Aorta (tissue), 5 donors: ENCODE results near the gene OAF. TPM values are rescaled to one million over a fixed set of nuclear protein-coding genes. Genes with fewer than 3 reads are reported as not detected.
A peak's percentile ranks its signal among the peaks of the same experiment; 100 is the strongest.

Experiments
- ATAC-seq: fragments of 200-7000 bp; cut with Tn5 transposase; one replicate; pipeline ENCODE4 v1.9.1; 2022; ENCODE audit warnings: moderate library complexity; ENCODE audit not compliant: low FRiP score
- DNase-seq, 2 donors: peaks; one replicate each; pipeline ENCODE4 v3.0.0-alpha.2; 2020
- H3K27ac ChIP-seq, 2 donors: one replicate each; pipeline ENCODE4 v1.5.1; 2013; ENCODE audit warnings: low read length in 2 of 2, mild to moderate bottlenecking in 2 of 2, moderate library complexity in 2 of 2, control low read depth in 1 of 2, inconsistent platforms in 1 of 2, low read depth in 1 of 2
- H3K27me3 ChIP-seq, 2 donors: one replicate each; pipeline ENCODE4 v1.6.1; 2013; ENCODE audit warnings: control low read depth in 1 of 2, low read length in 1 of 2, mild to moderate bottlenecking in 1 of 2, moderate library complexity in 1 of 2; ENCODE audit not compliant: insufficient read depth in 2 of 2, control insufficient read depth in 1 of 2
- H3K36me3 ChIP-seq, 2 donors: one replicate each; pipeline ENCODE4 v1.6.1; 2013; ENCODE audit warnings: control low read depth in 1 of 2, low read length in 1 of 2, mild to moderate bottlenecking in 1 of 2; ENCODE audit not compliant: insufficient read depth in 2 of 2, control insufficient read depth in 1 of 2
- H3K4me1 ChIP-seq, 2 donors: one replicate each; pipeline ENCODE4 v1.6.1; 2013; ENCODE audit warnings: low read length in 2 of 2, control low read depth in 1 of 2, mild to moderate bottlenecking in 1 of 2, moderate library complexity in 1 of 2; ENCODE audit not compliant: insufficient read depth in 2 of 2, control insufficient read depth in 1 of 2
- H3K4me3 ChIP-seq, 2 donors: one replicate each; pipeline ENCODE4 v1.5.1; 2013; ENCODE audit warnings: low read length in 2 of 2, control low read depth in 1 of 2, mild to moderate bottlenecking in 1 of 2
- H3K9me3 ChIP-seq: one replicate; pipeline ENCODE4 v1.6.1; 2013; ENCODE audit warnings: mild to moderate bottlenecking, low read length; ENCODE audit not compliant: control insufficient read depth
- WGBS, 2 donors: extraction: QIAGEN DNeasy Blood & Tissue Kit; methylation state at CpG; one replicate each; pipeline ENCODE4 v1.1.7; 2013; 5-methylcytosine and 5-hydroxymethylcytosine counted together
- intact Hi-C, 2 donors: fragments of 100-400 bp; cut with DNase I; formaldehyde crosslinking; loops; one replicate each; pipeline versions ENCODE4 v1.14.2 to v1.15.0; 2022
- polyA plus RNA-seq, 2 donors: library from polyadenylated mRNA; stranded (reverse); fragments of 200-250 nt; gene quantifications; one replicate each; pipeline ENCODE4 v1.2.3, GENCODE V29; 2013
- total RNA-seq, 2 donors: library from RNA; stranded (reverse); fragmentation: NEBNext Ultra II Directional; extraction: Animal tissue kit (Norgen Biotek cat#: 25700); gene quantifications; one replicate each; pipeline ENCODE4 v1.2.1, GENCODE V29; 2021
- donor health status: healthy with polysubstance abuse.
- donor health status: Bipolar disorder and iron deficiency.
- donor health status: DM: no; HTN: no; CAD: no.
- donor health status: DM: no; HTN: no; CAD: no.
- donor health status: DM: yes; HTN: yes; CAD: no.

OAF gene
- total and polyA plus RNA-seq, 4 donors: 4.8 to 79.1 (median 16.5) TPM

GRCh38 chr11:120182372-120182771, 28.5 kb upstream of the OAF start:
- intact Hi-C loops: loop anchor here in 1 of 2 donors (5.0 kb wide), 1 partner anchor 245 kb away; no protein-coding TSS in a partner anchor
- H3K4me1 ChIP-seq: no peaks in the 10 kb centered on the region

GRCh38 chr11:120182790-120183491, 27.9 kb upstream of the OAF start:
- intact Hi-C loops: loop anchor here in 1 of 2 donors (5.0 kb wide), 1 partner anchor 244 kb away; no protein-coding TSS in a partner anchor
- DNase-seq (peak in 1 of 2 donors; percentile 74), ATAC-seq (no peak)
- H3K4me1 ChIP-seq: no peaks in the 10 kb centered on the region
- no peaks in the 10 kb centered on the region for H3K36me3 ChIP-seq
- H3K9me3 ChIP-seq: no peaks in the 10 kb centered on the region
- no peaks in the 10 kb centered on the region for H3K27me3 ChIP-seq
- H3K27ac ChIP-seq: no peak overlapping the region
- no peak overlapping the region for H3K4me3 ChIP-seq
- WGBS, 2 donors: 72 to 77% methylated on average over 5 of the region's 5 CpGs

More at GRCh38 chr11:120182372-120182771, 28.5 kb upstream of the OAF start:
- H3K9me3 ChIP-seq: no peaks in the 10 kb centered on the region
- no peak overlapping the region for H3K4me3 ChIP-seq
- ATAC-seq: no peak
- 84% methylated on average over 7 of the region's 7 CpGs for WGBS, 2 donors
- no peak overlapping the region for H3K27ac ChIP-seq
- no peaks in the 10 kb centered on the region for H3K27me3 ChIP-seq
- DNase-seq: peak in 1 of 2 donors; percentile 44
- H3K36me3 ChIP-seq: no peaks in the 10 kb centered on the region

- Histone ChIP-seq H3K4me3 (no peak overlapping the region), H3K9me3 (no peaks in the 10 kb centered on the region), H3K4me1 (no peaks in the 10 kb centered on the region), H3K27me3 (no peaks in the 10 kb centered on the region), H3K27ac (no peak overlapping the region), H3K36me3 (no peaks in the 10 kb centered on the region)
- WGBS, 2 donors: 92% methylated on average over 7 of the region's 7 CpGs
- DNase-seq (peak in 1 of 2 donors; percentile 32), ATAC-seq (no peak)
- intact Hi-C loops: loop anchor here in 1 of 2 donors (5.0 kb wide), 1 partner anchor 244 kb away; no protein-coding TSS in a partner anchor
Measured at GRCh38 chr11:120183701-120184141, 27.1 kb upstream of the OAF start.

- no peaks in the 10 kb centered on the region for H3K9me3 ChIP-seq
Measured at GRCh38 chr11:120184371-120184945, 26.4 kb upstream of the OAF start.

GRCh38 chr11:120184946-120185705, 25.7 kb upstream of the OAF start:
- peak in 1 of 2 donors; percentile 76 for DNase-seq
- ATAC-seq: peak; percentile 80
- intact Hi-C loops: loop anchor here in 1 of 2 donors (5.0 kb wide), 1 partner anchor 242 kb away; no protein-coding TSS in a partner anchor
- WGBS, 2 donors: 80 to 81% methylated on average over 7 of the region's 7 CpGs
- H3K27ac ChIP-seq: no peak overlapping the region
- H3K36me3 ChIP-seq: no peaks in the 10 kb centered on the region
- H3K4me3 ChIP-seq: no peak overlapping the region
- no peaks in the 10 kb centered on the region for H3K9me3 ChIP-seq
- H3K27me3 ChIP-seq: no peaks in the 10 kb centered on the region
- no peaks in the 10 kb centered on the region for H3K4me1 ChIP-seq

More at GRCh38 chr11:120184371-120184945, 26.4 kb upstream of the OAF start:
- no peaks in the 10 kb centered on the region for H3K27me3 ChIP-seq
- no peaks in the 10 kb centered on the region for H3K36me3 ChIP-seq
- 86 to 87% methylated on average over 11 of the region's 11 CpGs for WGBS, 2 donors
- peak in 1 of 2 donors; percentile 53 for DNase-seq
- H3K4me3 ChIP-seq: no peak overlapping the region
- no peaks in the 10 kb centered on the region for H3K4me1 ChIP-seq
- intact Hi-C loops: loop anchor here in 1 of 2 donors (5.0 kb wide), 1 partner anchor 243 kb away; no protein-coding TSS in a partner anchor
- no peak overlapping the region for H3K27ac ChIP-seq
- peak; percentile 44 for ATAC-seq

- DNase-seq (peak in 1 of 2 donors; percentile 34), ATAC-seq (no peak)
- Histone ChIP-seq H3K27me3 (no peaks in the 10 kb centered on the region), H3K4me3 (no peak overlapping the region), H3K9me3 (no peaks in the 10 kb centered on the region), H3K36me3 (no peaks in the 10 kb centered on the region), H3K4me1 (no peaks in the 10 kb centered on the region), H3K27ac (no peak overlapping the region)
- WGBS, 2 donors: 89 to 94% methylated on average over 3 of the region's 3 CpGs
- intact Hi-C loops: no loop called here
Measured at GRCh38 chr11:120185706-120186455, 25.0 kb upstream of the OAF start.

GRCh38 chr11:120186456-120186773, 24.4 kb upstream of the OAF start:
- Histone ChIP-seq H3K4me1 (no peaks in the 10 kb centered on the region), H3K27me3 (no peaks in the 10 kb centered on the region), H3K9me3 (no peaks in the 10 kb centered on the region), H3K27ac (no peak overlapping the region), H3K36me3 (no peaks in the 10 kb centered on the region), H3K4me3 (no peak overlapping the region)
- ATAC-seq (no peak), DNase-seq (no peak)
- intact Hi-C loops: no loop called here
